ENCODE measurements around the gene ART3. TPM values are rescaled to one million over a fixed set of nuclear protein-coding genes. Genes with fewer than 3 reads are reported as not detected.

Gene ART3
- total and polyA plus RNA-seq, 5 donors from 2014 or later, result not detected

- no peaks in the 10 kb centered on the region for H3K4me1 ChIP-seq (ENCODE audit: control insufficient read depth, insufficient read depth, low read length, poor library complexity, severe bottlenecking)
- no peak overlapping the region for H3K27ac Mint-ChIP-seq
- peaks cover 4 to 10% (median 5%) of the 10 kb centered on the region in 4 donors for H3K4me1 Mint-ChIP-seq
- peaks cover 4% of the 10 kb centered on the region for H3K27me3 ChIP-seq (ENCODE audit: control insufficient read depth, insufficient read depth, low read length)
- DNase-seq (no peak), ATAC-seq (ENCODE audit: low read depth in 2 of 2) (no peak)
- H3K27me3 Mint-ChIP-seq, result peaks cover 15% of the 10 kb centered on the region
- H3K4me3 ChIP-seq (ENCODE audit: low read depth, low read length), result no peak overlapping the region
- H3K9me3 Mint-ChIP-seq, result no peaks in the 10 kb centered on the region
- H3K4me3 Mint-ChIP-seq, result no peak overlapping the region
- H3K27ac ChIP-seq (ENCODE audit: insufficient read depth, low read length, poor library complexity, severe bottlenecking), result no peak overlapping the region
- H3K9me3 ChIP-seq (ENCODE audit: control insufficient read depth in 2 of 2, low read length in 2 of 2), result no peaks in the 10 kb centered on the region
- H3K36me3 ChIP-seq (ENCODE audit: control insufficient read depth, insufficient read depth, low read length), result no peaks in the 10 kb centered on the region
- no peaks in the 10 kb centered on the region for H3K36me3 Mint-ChIP-seq
Observed at GRCh38 chr4:76091052-76091451, 16.5 kb downstream of the ART3 start.

- Mint-ChIP-seq H3K27ac (no peak overlapping the region), H3K4me3 (no peak overlapping the region), H3K4me1 (peaks cover 0 to 4% (median under 1%) of the 10 kb centered on the region in 4 donors), H3K36me3 (no peaks in the 10 kb centered on the region), H3K9me3 (no peaks in the 10 kb centered on the region), H3K27me3 (peaks cover 17% of the 10 kb centered on the region)
- no peak overlapping the region for H3K27ac ChIP-seq (ENCODE audit: insufficient read depth, low read length, poor library complexity, severe bottlenecking)
- H3K27me3 ChIP-seq (ENCODE audit: control insufficient read depth, insufficient read depth, low read length), result peaks cover 4% of the 10 kb centered on the region
- H3K4me3 ChIP-seq (ENCODE audit: low read depth, low read length), result no peak overlapping the region
- no peak for ATAC-seq (ENCODE audit: low read depth in 2 of 2)
- no peaks in the 10 kb centered on the region for H3K9me3 ChIP-seq (ENCODE audit: control insufficient read depth in 2 of 2, low read length in 2 of 2)
- no peaks in the 10 kb centered on the region for H3K36me3 ChIP-seq (ENCODE audit: control insufficient read depth, insufficient read depth, low read length)
- DNase-seq, result no peak
- no peaks in the 10 kb centered on the region for H3K4me1 ChIP-seq (ENCODE audit: control insufficient read depth, insufficient read depth, low read length, poor library complexity, severe bottlenecking)
Observed at GRCh38 chr4:76095568-76095967, 21.1 kb downstream of the ART3 start.

GRCh38 chr4:76096076-76096475 lies 21.6 kb downstream of the ART3 start:
- Mint-ChIP-seq H3K9me3 (no peaks in the 10 kb centered on the region), H3K4me1 (no peaks in the 10 kb centered on the region), H3K36me3 (no peaks in the 10 kb centered on the region), H3K27me3 (peaks cover 17% of the 10 kb centered on the region), H3K27ac (no peak overlapping the region), H3K4me3 (no peak overlapping the region)
- ATAC-seq (ENCODE audit: low read depth in 2 of 2) (no peak), DNase-seq (no peak)
- Histone ChIP-seq H3K4me1 (ENCODE audit: control insufficient read depth, insufficient read depth, low read length, poor library complexity, severe bottlenecking) (no peaks in the 10 kb centered on the region), H3K4me3 (ENCODE audit: low read depth, low read length) (no peak overlapping the region), H3K9me3 (ENCODE audit: control insufficient read depth in 2 of 2, low read length in 2 of 2) (no peaks in the 10 kb centered on the region), H3K27ac (ENCODE audit: insufficient read depth, low read length, poor library complexity, severe bottlenecking) (no peak overlapping the region), H3K27me3 (ENCODE audit: control insufficient read depth, insufficient read depth, low read length) (peaks cover 4% of the 10 kb centered on the region), H3K36me3 (ENCODE audit: control insufficient read depth, insufficient read depth, low read length) (no peaks in the 10 kb centered on the region)

- H3K4me3 ChIP-seq (ENCODE audit: low read depth, low read length), result no peak overlapping the region
- H3K27ac Mint-ChIP-seq, result no peak overlapping the region
- DNase-seq (no peak), ATAC-seq (ENCODE audit: low read depth in 2 of 2) (no peak)
- H3K36me3 ChIP-seq (ENCODE audit: control insufficient read depth, insufficient read depth, low read length), result no peaks in the 10 kb centered on the region
- no peak overlapping the region for H3K4me3 Mint-ChIP-seq
- peaks cover 13% of the 10 kb centered on the region for H3K27me3 Mint-ChIP-seq
- H3K4me1 Mint-ChIP-seq, result no peaks in the 10 kb centered on the region
- H3K9me3 Mint-ChIP-seq, result no peaks in the 10 kb centered on the region
- H3K27me3 ChIP-seq (ENCODE audit: control insufficient read depth, insufficient read depth, low read length), result no peaks in the 10 kb centered on the region
- H3K9me3 ChIP-seq (ENCODE audit: control insufficient read depth in 2 of 2, low read length in 2 of 2), result no peaks in the 10 kb centered on the region
- no peak overlapping the region for H3K27ac ChIP-seq (ENCODE audit: insufficient read depth, low read length, poor library complexity, severe bottlenecking)
- H3K4me1 ChIP-seq (ENCODE audit: control insufficient read depth, insufficient read depth, low read length, poor library complexity, severe bottlenecking), result no peaks in the 10 kb centered on the region
- H3K36me3 Mint-ChIP-seq, result no peaks in the 10 kb centered on the region
Observed at GRCh38 chr4:76105652-76106051, 31.1 kb downstream of the ART3 start.

- ATAC-seq (ENCODE audit: low read depth in 2 of 2), result no peak
Observed at GRCh38 chr4:76106442-76106841, 31.9 kb downstream of the ART3 start.

GRCh38 chr4:76108467-76109181 lies 34.1 kb downstream of the ART3 start:
- H3K9me3 ChIP-seq (ENCODE audit: control insufficient read depth in 2 of 2, low read length in 2 of 2), result no peaks in the 10 kb centered on the region
- H3K9me3 Mint-ChIP-seq, result no peaks in the 10 kb centered on the region

More at GRCh38 chr4:76106442-76106841, 31.9 kb downstream of the ART3 start:
- Histone ChIP-seq H3K27me3 (ENCODE audit: control insufficient read depth, insufficient read depth, low read length) (no peaks in the 10 kb centered on the region), H3K9me3 (ENCODE audit: control insufficient read depth in 2 of 2, low read length in 2 of 2) (no peaks in the 10 kb centered on the region), H3K36me3 (ENCODE audit: control insufficient read depth, insufficient read depth, low read length) (no peaks in the 10 kb centered on the region), H3K4me3 (ENCODE audit: low read depth, low read length) (no peak overlapping the region), H3K4me1 (ENCODE audit: control insufficient read depth, insufficient read depth, low read length, poor library complexity, severe bottlenecking) (no peaks in the 10 kb centered on the region), H3K27ac (ENCODE audit: insufficient read depth, low read length, poor library complexity, severe bottlenecking) (no peak overlapping the region)
- Mint-ChIP-seq H3K9me3 (no peaks in the 10 kb centered on the region), H3K4me3 (no peak overlapping the region), H3K36me3 (no peaks in the 10 kb centered on the region), H3K27ac (no peak overlapping the region), H3K27me3 (peaks cover 13% of the 10 kb centered on the region), H3K4me1 (no peaks in the 10 kb centered on the region)
- no peak for DNase-seq

GRCh38 chr4:76116821-76117220 lies 42.3 kb downstream of the ART3 start:
- H3K4me1 Mint-ChIP-seq, result peaks cover 0 to 7% (median under 1%) of the 10 kb centered on the region in 4 donors

More at GRCh38 chr4:76108467-76109181, 34.1 kb downstream of the ART3 start:
- no peak for ATAC-seq (ENCODE audit: low read depth in 2 of 2)
- Mint-ChIP-seq H3K27me3 (peaks cover 8% of the 10 kb centered on the region), H3K36me3 (peaks cover 10% of the 10 kb centered on the region), H3K4me3 (no peak overlapping the region), H3K27ac (no peak overlapping the region), H3K4me1 (no peaks in the 10 kb centered on the region)
- H3K4me3 ChIP-seq (ENCODE audit: low read depth, low read length), result no peak overlapping the region
- no peak for DNase-seq
- H3K4me1 ChIP-seq (ENCODE audit: control insufficient read depth, insufficient read depth, low read length, poor library complexity, severe bottlenecking), result no peaks in the 10 kb centered on the region
- H3K36me3 ChIP-seq (ENCODE audit: control insufficient read depth, insufficient read depth, low read length), result peaks cover 9% of the 10 kb centered on the region
- H3K27me3 ChIP-seq (ENCODE audit: control insufficient read depth, insufficient read depth, low read length), result no peaks in the 10 kb centered on the region
- no peak overlapping the region for H3K27ac ChIP-seq (ENCODE audit: insufficient read depth, low read length, poor library complexity, severe bottlenecking)

GRCh38 chr4:76117536-76117935 lies 43.0 kb downstream of the ART3 start:
- Mint-ChIP-seq H3K27ac (peak overlapping the region in 1 of 3 donors; percentile 20), H3K9me3 (peaks cover 0 to 7% (median 2%) of the 10 kb centered on the region in 7 donors), H3K4me3 (no peak overlapping the region), H3K36me3 (peaks cover 52% of the 10 kb centered on the region), H3K4me1 (peaks cover 0 to 7% (median under 1%) of the 10 kb centered on the region in 4 donors), H3K27me3 (no peaks in the 10 kb centered on the region)
- ATAC-seq (ENCODE audit: low read depth in 2 of 2) (no peak), DNase-seq (no peak)
- H3K4me1 ChIP-seq (ENCODE audit: control insufficient read depth, insufficient read depth, low read length, poor library complexity, severe bottlenecking), result no peaks in the 10 kb centered on the region
- no peak overlapping the region for H3K4me3 ChIP-seq (ENCODE audit: low read depth, low read length)
- H3K27me3 ChIP-seq (ENCODE audit: control insufficient read depth, insufficient read depth, low read length), result no peaks in the 10 kb centered on the region
- no peaks in the 10 kb centered on the region for H3K9me3 ChIP-seq (ENCODE audit: control insufficient read depth in 2 of 2, low read length in 2 of 2)
- peaks cover 77% of the 10 kb centered on the region for H3K36me3 ChIP-seq (ENCODE audit: control insufficient read depth, insufficient read depth, low read length)
- no peak overlapping the region for H3K27ac ChIP-seq (ENCODE audit: insufficient read depth, low read length, poor library complexity, severe bottlenecking)

More at GRCh38 chr4:76116821-76117220, 42.3 kb downstream of the ART3 start:
- Mint-ChIP-seq H3K27ac (peak overlapping the region in 2 of 3 donors; percentile 20 to 44), H3K4me3 (no peak overlapping the region), H3K9me3 (peaks cover 0 to 7% (median 2%) of the 10 kb centered on the region in 7 donors), H3K36me3 (peaks cover 51% of the 10 kb centered on the region), H3K27me3 (no peaks in the 10 kb centered on the region)
- H3K27ac ChIP-seq (ENCODE audit: insufficient read depth, low read length, poor library complexity, severe bottlenecking), result no peak overlapping the region
- peaks cover 70% of the 10 kb centered on the region for H3K36me3 ChIP-seq (ENCODE audit: control insufficient read depth, insufficient read depth, low read length)
- H3K4me3 ChIP-seq (ENCODE audit: low read depth, low read length), result no peak overlapping the region
- H3K4me1 ChIP-seq (ENCODE audit: control insufficient read depth, insufficient read depth, low read length, poor library complexity, severe bottlenecking), result no peaks in the 10 kb centered on the region
- ATAC-seq (ENCODE audit: low read depth in 2 of 2), result no peak
- H3K27me3 ChIP-seq (ENCODE audit: control insufficient read depth, insufficient read depth, low read length), result no peaks in the 10 kb centered on the region
- no peaks in the 10 kb centered on the region for H3K9me3 ChIP-seq (ENCODE audit: control insufficient read depth in 2 of 2, low read length in 2 of 2)
- DNase-seq, result no peak
